Fibroblast of skin of left quadriceps (primary cell): Measurements from ENCODE around the gene TEK.
"Not testable (repeated sequence)": the region's sequence is repeated elsewhere in the genome, so short reads cannot be mapped to it uniquely, and the experiment has no call there.

Experiments used
- DNase-seq, 2 experiments: peaks; one replicate each; pipeline ENCODE4 v3.0.0-alpha.2; 2013; ENCODE audit warnings: low read depth in 2 of 2

Gene TEK

DNA sequence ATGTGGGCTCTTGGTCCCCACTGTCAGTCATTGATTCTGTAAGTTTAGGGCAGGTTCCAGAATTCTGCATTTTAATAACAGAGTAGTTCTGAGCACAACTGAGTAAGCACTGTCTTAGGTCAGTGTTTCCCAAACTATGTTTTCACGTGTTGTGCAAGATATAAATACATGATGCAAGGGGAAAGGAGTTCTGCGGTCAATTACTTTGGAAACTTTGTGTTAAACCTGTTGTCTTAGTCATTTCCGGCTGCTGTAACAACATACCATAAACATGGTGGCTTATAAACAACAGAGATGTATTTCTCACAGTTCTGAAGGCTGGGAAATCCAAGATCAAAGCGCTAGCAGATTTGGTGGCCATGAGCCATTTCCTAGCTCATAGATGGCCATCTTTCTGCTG, 118.2 kb downstream of the TEK start:
- DNase-seq: no peak

- not testable (repeated sequence) for DNase-seq
These were observed 130.6 kb downstream of the TEK start for GRCh38 chr9:27239648-27240047.

DNA sequence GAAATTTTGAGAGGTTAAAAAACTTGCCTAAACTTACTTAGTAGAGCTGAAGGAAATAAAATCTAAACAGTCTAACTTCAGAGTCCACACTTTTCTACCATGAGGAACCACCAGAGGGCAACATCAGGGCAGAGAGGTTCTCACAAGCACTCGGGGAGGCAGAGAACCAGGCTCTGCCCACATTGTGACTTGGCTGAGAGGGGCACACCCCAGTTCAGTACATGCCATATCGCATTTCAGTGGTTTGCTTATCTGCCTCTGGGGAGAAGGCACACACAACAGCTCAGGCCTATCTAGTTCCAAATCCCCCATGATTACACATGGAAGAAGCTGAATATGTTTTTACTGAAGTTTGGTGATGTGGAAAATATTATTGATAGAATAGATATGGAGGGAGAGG, 138.7 kb downstream of the TEK start:
- DNase-seq: no peak

DNA sequence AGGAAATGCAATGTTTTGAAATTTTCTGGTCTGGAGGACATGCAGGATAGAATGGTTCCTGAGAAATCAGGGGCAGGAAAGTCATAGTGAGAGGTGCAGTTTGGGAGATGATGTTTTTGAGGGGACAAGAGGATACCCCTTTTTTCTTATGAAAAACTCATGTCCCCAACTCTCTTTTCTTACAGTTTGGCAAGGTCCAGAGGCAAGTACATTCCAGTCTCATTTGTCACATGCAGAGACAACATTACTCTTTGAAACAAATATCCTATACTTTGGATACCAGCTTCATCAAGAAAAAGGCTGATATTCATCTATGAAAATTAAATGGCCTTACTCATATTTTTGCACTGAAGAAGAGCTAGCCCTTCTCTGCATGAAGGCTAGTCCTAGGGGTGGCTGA, 139.7 kb downstream of the TEK start:
- DNase-seq: no peak

DNA sequence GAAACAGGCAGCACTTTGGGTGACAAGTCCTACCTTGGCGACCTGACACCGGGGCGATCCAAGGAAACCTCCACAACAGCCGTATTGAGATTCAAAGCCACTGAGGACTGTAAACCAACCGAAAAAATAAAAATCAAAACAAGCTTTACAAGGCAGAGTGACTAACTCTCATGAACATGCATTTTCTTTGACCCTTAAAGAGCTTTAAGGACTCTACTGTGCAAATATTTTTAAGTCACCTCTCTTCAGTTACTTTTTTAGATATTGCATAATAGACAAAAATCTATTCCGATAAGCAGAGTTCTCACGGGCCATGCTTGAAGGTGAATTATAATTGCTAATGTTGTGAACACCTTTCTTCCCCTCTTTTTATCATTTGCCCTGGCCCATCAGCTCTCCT, 149.6 kb downstream of the TEK start:
- no peak for DNase-seq

DNA sequence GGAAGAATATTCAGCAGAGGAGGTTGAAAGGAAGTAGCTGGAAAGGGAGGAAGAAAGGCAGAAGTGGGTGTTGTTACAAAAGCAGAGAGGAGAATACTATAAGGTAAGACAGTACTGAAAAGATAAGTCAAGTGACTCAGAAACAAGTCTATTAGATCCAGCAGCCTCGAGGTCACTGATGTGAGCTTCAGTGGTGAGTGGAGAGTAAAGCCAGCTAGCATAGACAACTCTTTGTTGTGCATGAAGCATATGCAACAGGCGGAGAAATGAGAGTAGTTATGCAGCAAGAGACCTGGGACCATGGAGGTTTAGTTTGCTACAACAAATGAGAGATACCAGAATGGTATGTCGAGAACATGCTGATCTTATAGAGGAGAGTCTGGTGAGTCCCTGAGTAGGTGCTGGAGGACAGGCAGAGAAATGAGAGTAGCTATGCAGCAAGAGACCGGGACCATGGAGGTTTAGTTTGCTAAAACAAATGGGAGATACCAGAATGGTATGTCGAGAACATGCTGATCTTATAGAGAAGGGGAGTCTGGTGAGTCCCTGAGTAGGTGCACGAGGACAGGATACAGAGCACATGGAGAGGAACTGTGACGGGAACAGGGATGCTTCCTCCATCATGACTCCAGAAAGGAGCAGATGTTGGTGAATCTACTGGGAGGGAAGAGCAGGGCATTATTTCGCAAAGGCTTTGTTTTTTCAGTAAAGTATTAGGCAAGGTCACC, 151.9 kb downstream of the TEK start:
- DNase-seq: no peak

DNA sequence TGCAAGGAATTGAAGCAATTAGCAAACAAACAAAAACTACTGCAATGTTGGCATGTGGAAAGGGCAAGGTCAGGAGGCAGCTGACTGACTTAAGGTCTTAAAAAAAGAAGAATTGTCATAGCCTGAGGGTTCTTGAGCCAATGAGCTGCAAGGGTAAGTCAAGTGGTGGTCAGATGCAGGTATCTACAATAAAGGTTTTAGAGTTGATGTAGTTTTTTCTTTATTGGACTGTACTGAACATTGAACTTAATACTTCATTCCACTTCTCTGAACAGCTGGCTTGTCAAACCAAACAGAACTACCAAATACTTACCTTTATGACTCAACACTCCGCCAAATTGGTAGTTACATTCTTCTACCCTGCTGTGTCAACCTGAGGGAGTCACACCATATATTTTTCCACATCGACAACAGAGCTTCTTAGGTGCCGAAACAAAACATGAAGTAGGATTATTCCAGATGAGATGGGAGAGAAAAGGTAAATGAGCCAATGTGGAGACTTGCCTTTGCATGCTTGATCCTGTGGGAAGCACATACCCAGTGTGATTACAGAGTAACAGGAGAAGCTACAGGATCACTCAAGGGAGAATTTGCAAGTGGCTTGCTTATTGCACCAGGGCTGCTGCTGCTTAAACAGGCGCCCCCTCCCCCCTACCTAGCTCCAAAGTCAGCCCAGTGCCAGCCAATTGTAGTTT, 152.6 kb downstream of the TEK start:
- DNase-seq: peak in 1 of 2 experiments; percentile 1

DNA sequence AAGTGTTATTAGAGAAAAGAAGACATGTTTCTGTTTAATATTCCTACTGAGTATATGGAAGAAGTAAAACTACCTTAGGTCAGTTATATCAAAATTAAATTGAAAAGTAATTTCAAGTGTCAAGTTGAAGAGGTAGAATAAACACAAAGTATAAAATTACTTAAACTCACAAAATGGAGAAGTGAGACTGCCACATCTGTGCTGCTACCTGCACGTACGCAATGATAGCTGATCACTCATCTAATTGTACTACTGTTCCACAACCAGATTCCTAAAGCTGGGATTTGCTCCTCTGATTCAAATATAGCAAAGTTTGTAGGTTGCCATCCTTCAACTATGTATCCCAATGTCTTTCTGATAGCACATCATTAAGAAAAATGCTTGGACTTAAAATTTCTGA, 163.1 kb downstream of the TEK start:
- DNase-seq: no peak

GRCh38 chr9:27273186-27273585, 164.2 kb downstream of the TEK start:
- DNase-seq: no peak

DNA sequence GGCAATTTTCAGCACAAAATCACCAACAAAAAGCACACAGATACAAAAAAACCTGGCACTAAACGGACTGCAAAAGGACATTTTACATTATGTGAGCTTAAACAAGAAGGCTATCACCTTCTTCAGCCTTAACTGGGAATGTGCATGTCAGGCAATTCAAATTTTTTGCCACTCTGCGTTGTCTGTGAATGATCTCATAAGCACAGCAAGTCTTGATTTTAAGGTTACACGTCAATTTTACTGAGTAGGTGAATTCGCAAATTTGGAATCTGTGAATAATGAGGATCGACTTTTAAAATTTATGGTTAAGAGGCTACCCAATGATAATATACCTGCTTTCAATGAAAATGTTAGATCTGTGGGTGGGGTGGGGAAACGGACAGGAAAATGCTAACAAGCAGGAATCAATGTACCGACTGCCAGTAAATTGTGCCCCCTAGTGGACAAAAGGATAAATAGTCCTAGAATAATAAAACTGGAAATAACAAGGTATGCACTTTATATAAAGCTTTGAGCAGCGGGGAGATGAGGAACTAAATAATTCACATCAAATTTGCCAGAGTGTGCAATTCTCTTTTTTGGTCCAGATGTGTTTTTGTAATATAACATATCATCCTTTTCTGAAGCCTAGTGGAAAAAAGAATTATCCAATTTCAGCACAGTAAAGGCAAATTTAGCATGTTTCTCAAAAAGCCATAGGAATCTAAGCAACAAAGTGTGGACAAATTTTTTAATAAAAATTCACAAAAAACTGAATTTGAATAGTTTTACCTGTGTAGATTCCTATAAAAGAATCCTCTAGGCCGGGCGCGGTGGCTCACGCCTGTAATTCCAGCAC, 167.4 kb downstream of the TEK start:
- peak; percentile 28 to 32 for DNase-seq

DNA sequence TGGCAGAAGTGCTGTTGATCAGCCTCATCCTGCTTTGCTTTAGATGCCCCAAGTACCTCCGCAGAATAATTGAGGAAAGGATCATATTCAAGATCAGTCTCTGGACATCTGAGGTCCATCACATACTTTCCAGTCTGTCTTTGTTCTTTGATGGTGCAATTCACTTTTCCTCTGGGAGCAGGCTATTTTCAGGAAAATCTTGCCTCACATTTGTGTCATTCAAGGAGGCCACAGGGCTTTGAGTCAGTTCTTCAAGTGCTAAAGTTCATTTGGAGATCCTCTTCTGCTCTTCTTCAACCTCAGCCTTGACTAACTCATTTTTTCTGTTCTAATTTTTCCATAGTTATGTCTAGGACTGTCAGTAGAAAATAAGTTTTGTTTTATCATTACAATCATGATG, 169.3 kb downstream of the TEK start:
- no peak for DNase-seq

- no peak for DNase-seq
These were observed 170.6 kb downstream of the TEK start for GRCh38 chr9:27279611-27280010.
